DMS114 treated with DMSO at 0.1 percent for 48 hours (cell line): ENCODE measurements around the gene PIP4K2A.
"Not testable (repeated sequence)": the region's sequence is repeated elsewhere in the genome, so short reads cannot be mapped to it uniquely, and the experiment has no call there.

Experiments
- DNase-seq: peaks from one replicate; lab custom pipeline; 2025; ENCODE audit not compliant: unreplicated experiment; lab: John Stamatoyannopoulos, UW

Gene PIP4K2A

GRCh38 chr10:22527520-22527919 is 186.9 kb downstream of the PIP4K2A start:
- no peak for DNase-seq

GRCh38 chr10:22524333-22524732 is 190.0 kb downstream of the PIP4K2A start:
- DNase-seq, result not testable (repeated sequence)

DNA sequence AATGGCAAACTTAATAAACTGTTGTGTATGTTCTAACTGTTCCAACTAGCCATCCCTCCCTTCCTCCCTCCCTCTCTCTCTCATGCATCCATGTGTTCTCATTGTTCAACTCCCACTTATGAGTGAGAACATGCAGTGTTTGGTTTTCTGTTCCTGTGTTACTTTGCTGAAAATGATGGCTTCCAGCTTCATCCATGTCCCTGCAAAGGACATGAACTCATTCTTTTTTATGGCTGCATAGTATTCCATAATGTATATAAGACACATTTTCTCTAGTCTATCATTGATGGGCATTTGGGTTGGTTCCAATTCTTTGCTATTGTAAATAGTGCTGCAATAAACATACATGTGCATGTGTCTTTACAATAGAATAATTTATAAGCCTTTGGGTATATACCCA is 193.7 kb downstream of the PIP4K2A start:
- not testable (repeated sequence) for DNase-seq

- no peak for DNase-seq
Observed at GRCh38 chr10:22518167-22518724, 196.1 kb downstream of the PIP4K2A start.

DNA sequence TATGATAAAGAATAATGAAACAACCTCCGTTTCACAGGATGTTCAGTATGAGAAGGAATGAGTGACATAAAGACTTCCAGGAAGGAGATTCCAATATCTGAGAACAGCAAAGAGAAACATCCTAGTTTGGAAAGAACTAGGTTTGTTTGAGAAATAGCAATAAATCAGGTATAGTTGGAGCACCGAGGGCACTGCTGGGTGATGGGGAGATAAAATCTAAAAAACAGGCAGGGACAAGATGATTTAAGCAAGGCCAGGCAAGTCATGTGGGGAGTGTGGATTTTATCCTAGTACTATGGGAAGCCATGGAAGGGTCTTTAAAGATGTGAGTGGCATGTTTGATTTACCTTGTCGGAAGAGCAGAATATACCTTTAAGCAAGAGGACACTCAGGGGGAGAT is 199.4 kb downstream of the PIP4K2A start:
- no peak for DNase-seq

GRCh38 chr10:22514414-22514758 is 200.0 kb downstream of the PIP4K2A start:
- DNase-seq, result not testable (repeated sequence)

- DNase-seq, result not testable (repeated sequence)
Observed at GRCh38 chr10:22513483-22514413, 200.6 kb downstream of the PIP4K2A start.

- not testable (repeated sequence) for DNase-seq
Observed at GRCh38 chr10:22512015-22512414, 202.4 kb downstream of the PIP4K2A start.

- DNase-seq, result not testable (repeated sequence)
Observed at GRCh38 chr10:22508214-22508613, 206.2 kb downstream of the PIP4K2A start.

DNA sequence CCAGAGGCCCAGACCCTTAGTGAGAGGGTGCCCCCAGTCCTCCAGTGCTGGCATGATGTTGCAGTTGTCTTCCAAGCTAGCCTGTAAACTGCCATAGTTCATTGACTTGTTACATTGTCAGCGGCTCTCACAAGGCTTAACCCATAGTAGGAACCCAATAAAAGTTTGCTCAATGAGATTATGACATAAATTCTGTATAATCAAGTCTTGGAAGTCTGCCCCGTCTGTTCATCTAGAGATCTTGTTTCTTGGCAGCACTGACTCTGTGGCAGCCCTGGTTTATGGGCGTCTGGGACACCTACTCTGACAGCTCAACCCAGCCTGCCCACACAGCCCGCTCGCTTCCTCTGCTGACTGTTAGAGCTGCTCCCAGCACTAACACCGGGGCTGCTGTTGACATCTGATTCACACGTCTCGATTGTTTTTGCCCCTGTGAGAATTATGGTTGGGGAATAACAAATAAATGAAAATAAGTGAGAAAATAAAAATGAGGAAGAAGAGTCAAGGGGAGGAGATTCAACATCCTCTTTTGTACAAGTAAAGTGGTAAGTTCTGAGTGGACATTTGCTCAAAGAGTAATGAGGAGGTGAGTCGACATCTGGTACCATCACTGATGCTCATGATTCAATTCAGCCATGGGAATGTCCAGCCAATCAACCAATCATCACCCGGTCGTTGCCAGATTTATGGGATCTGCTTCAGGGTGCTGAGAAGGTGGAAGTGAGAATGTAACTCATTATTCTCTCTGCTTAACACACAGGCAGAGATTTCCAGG is 208.3 kb downstream of the PIP4K2A start:
- no peak for DNase-seq

DNA sequence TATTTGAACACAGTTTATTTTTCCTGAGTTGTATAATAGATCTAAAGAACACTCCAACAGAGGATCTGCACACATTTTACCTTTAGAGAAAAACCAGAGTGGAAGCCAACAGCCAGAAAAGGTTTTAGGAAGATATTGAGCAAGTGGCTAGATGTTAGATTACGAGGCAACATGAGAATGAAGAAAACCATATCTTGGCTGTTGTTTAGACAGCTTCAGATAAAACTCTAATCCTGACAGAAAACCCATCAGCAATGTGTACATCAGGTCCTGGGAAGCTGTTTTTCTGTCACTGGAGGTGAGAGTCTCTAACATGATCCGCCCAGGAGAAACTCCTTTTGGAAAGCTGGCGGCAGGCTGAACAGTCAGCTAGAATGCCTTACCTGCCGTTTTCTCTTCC is 209.6 kb downstream of the PIP4K2A start:
- no peak for DNase-seq

- DNase-seq, result no peak
Observed at GRCh38 chr10:22503315-22504088, 210.9 kb downstream of the PIP4K2A start.

- no peak for DNase-seq
Observed at GRCh38 chr10:22501863-22502262, 212.5 kb downstream of the PIP4K2A start.

DNA sequence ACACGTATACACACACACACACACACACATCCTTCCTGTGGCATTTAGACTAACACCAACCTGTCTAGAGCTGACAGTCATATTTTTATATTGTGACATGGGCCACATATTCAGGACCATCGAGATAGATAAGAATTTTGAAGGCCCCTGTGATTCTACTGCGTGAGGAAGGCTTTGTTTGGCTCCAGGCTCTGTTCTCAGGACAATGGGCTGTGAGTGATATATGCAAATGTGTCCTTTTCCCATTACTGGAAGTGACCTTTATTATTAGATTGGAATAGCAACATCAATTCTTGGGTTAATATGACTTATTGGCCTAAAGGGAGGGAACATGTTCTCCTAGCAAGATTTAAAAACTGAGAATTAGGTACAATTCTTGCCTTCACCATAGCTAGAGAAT is 213.0 kb downstream of the PIP4K2A start:
- no peak for DNase-seq

DNA sequence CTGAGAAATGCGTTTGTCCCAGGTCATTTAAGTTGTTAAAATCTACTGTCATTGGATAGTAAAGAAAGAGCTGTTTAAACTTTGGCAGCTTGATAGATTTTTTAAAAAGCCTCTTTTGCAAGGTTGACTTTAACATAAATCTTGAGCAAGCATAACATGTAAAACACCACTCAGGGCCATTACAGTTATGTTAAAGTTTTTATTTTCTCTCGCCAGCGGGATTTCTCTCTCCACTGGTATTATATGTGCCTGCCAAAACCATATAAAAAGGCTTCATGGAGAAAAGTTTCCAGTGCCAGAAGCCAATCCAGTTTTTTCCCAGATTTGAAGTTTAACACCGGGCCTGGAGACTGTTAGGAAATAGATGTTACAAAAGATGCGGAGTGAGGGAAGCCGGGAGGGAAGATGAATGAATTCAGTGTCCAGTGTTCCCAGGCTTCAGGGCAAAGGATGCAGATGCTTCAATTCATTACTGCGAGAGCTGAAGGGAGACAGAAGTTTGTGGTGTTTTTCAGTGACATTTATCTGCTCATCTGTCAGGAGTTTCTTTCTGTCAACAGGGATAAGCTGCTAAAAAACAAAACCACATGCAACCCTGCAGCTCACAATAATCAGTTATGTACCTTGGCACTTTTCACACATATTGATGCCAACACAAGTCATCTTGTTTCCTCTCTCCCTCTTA is 213.6 kb downstream of the PIP4K2A start:
- DNase-seq, result no peak

DNA sequence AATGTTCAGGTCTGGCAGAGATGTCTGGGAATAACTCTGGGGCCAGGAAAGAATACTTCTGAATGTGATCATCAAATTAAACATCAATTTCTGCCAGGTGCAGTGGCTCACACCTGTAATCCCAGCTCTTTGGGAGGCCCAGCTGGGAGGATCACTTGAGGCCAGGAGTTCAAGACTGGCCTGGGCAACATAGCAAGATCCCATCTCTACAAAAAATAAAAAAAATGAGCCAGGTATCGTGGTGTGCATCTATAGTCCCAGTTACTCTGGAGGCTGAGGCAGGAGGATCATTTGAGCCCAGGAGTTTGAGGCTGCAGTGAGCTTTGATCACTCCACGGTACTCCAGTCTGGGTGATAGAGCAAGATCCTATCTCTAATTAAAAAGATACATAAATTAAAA is 214.4 kb downstream of the PIP4K2A start:
- DNase-seq, result not testable (repeated sequence)

GRCh38 chr10:22495396-22495795 is 219.0 kb downstream of the PIP4K2A start:
- no peak for DNase-seq

DNA sequence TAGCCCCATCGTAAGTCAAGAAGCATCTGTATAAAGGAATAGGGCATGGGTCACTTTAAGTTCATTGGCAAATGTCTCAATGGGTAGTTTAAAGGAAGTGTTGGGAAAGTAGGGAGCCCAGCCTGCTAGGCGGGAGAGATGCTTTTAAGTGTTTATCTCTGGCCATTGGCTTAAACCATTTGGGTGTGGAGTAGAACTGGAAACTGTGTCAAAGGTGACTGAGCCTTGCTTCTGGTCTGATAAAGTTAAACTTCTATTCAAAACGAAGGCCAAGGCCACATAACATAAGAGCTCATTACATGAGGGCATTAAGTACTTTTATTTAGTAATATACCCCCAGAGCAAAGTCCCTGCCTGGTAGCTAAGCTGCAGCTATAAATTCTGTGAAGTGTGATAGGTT is 220.4 kb downstream of the PIP4K2A start:
- no peak for DNase-seq

DNA sequence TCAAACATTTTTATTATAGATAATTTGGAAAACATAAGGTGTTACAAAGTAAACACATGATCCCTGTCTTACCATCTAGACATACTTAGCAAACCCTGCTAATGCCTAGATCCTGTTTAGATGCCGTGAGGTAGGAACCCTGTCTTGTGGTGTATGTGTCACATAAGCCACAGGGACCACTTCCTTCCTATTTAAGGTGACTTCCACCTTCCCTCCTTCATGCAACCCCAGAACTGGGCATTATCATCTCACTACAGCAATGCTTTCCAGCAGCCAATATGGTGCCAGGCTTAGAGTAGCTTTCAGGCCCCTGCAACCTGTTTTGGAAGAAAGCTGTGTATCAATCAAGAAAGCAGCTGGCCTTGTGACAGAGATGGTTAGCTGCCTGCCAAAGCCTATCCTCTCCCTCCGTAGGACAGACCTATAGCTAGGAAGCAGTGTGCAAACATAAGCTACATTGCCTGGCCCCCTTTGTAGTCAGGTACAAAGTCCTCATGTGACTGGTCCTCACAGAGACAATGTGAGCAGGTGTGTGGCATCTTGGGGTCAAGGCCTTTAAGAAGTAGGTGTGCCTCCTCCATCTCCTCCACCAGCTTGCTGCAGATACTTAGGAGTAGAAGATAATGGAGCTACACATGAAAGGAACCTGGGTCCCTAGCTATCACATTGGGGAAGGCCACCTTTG is 222.3 kb downstream of the PIP4K2A start:
- no peak for DNase-seq

GRCh38 chr10:22491480-22491879 is 222.9 kb downstream of the PIP4K2A start:
- DNase-seq, result no peak
